ENCODE data around the gene FIG4.
"Not testable (repeated sequence)": the region's sequence is repeated elsewhere in the genome, so short reads cannot be mapped to it uniquely, and the experiment has no call there.

FIG4 gene

DNA sequence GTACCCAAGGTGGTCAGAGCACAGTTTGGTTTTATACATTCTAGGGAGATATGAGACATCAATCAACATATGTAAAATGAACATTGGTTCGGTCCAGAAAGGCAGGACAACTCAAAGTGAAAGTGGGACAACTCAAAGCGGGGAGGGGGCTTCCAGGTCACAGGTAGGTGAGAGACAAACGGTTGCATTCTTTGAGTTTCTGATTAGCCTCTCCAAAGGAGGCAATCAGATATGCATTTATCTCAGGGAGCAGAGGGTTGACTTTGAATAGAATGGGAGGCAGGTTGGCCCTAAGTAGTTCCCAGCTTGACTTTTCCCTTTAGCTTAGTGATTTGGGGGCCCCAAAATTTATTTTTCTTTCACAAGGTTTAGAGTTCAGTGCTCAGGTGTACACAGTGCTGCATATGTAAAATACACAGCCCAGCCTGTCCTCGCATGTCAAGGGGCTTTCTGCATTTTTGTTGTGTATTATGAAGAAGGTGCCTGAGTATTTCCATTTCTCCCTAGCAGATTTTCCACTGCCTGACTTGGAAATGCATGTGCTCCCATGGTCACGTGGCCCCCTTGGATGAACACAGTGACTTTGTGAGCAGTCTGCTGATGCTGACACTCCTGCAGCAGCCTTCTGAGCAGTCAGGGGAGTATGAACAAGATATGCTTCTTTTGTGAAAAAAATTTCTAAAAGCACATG is 178.4 kb downstream of the FIG4 start:
- not testable (repeated sequence) for H3K9me3 ChIP-seq (ENCODE audit: control insufficient read depth, insufficient read depth, low read length); H3K9ac ChIP-seq (ENCODE audit: low read depth, low read length); H3K36me3 ChIP-seq (ENCODE audit: control insufficient read depth, insufficient read depth, low read length); H3K4me3 ChIP-seq (ENCODE audit: low read depth, low read length); H3K27me3 ChIP-seq (ENCODE audit: control insufficient read depth, insufficient read depth, low read length)
- H3K4me1 ChIP-seq (ENCODE audit: control insufficient read depth, insufficient read depth, low read length): peaks cover 18% of the 10 kb centered on the region
- H3K27ac ChIP-seq (ENCODE audit: low read depth, low read length): peak overlapping the region; percentile 60

DNA sequence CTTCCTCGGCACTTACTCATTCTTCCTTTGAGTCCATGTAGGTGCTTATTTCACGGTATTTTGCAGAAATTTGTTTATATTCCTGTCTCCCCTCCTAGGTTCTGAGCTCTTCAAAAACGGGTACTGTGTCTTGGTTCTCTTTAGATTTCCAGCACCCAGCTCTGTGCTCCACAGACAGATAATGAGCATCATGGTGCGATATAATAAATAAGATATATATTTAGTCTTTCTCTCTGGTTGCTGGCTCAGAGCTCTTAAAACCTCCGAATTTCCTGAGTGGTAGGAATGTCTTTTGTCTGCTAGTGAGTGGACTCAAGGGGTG is 179.0 kb downstream of the FIG4 start:
- Histone ChIP-seq H3K9ac (ENCODE audit: low read depth, low read length) (no peak overlapping the region), H3K36me3 (ENCODE audit: control insufficient read depth, insufficient read depth, low read length) (no peaks in the 10 kb centered on the region)

DNA sequence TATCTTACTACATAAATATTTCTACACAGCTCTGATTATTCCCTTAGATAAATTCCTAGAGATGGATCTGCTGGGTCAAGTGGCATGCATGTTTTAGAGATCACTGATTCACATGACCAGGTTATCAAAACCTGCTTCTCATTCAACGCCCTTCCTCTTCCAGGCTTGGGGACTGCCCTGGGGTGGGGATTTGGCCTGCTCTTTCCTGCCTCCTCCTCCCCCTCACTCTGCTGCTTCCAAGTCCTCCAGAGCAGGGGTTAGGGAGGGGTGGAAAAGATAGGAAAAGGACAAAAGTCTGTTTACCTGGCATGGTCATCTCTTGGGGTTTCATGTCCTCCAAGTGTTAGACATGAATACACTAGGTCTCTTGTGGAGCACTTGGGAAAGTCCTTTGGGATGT is 181.5 kb downstream of the FIG4 start:
- Histone ChIP-seq H3K4me1 (ENCODE audit: control insufficient read depth, insufficient read depth, low read length) (peaks cover 18% of the 10 kb centered on the region), H3K27ac (ENCODE audit: low read depth, low read length) (no peak overlapping the region), H3K36me3 (ENCODE audit: control insufficient read depth, insufficient read depth, low read length) (no peaks in the 10 kb centered on the region)

More for the DNA sequence above, 179.0 kb downstream of the FIG4 start:
- Histone ChIP-seq H3K9me3 (ENCODE audit: control insufficient read depth, insufficient read depth, low read length) (no peaks in the 10 kb centered on the region), H3K4me1 (ENCODE audit: control insufficient read depth, insufficient read depth, low read length) (peaks cover 18% of the 10 kb centered on the region), H3K27ac (ENCODE audit: low read depth, low read length) (peak overlapping the region; percentile 60), H3K27me3 (ENCODE audit: control insufficient read depth, insufficient read depth, low read length) (no peaks in the 10 kb centered on the region), H3K4me3 (ENCODE audit: low read depth, low read length) (no peak overlapping the region)

DNA sequence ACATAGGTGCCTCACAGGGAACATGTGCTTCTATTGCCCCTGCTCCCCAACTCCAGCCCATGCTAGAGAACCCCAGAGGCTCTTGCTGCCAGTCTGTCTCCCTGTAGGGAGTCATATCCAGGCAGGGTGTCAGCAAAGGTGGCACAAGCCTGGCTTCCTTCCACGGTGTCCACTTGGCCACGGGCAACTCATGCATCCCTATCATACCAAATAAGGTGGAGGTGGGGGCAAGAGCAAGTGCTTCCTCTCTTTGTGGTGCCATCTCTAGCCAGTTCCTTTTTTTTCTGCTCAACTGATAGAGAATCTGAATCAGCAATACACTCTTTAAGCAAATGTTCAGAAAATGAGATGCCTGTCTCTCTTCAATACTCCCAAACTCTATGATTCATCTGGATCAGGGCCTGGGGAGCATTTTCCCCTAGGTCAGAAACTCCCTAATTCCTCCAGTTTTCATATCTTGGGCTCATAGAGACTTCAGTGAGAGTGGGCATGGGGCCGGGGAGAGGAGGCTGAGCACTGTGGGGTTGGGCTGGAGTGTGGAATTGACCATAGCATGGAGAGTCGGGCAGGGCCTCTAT is 182.0 kb downstream of the FIG4 start:
- H3K36me3 ChIP-seq (ENCODE audit: control insufficient read depth, insufficient read depth, low read length): no peaks in the 10 kb centered on the region
- no peaks in the 10 kb centered on the region for H3K27me3 ChIP-seq (ENCODE audit: control insufficient read depth, insufficient read depth, low read length)
- no peak overlapping the region for H3K27ac ChIP-seq (ENCODE audit: low read depth, low read length)
- H3K4me3 ChIP-seq (ENCODE audit: low read depth, low read length): no peak overlapping the region
- peaks cover 18% of the 10 kb centered on the region for H3K4me1 ChIP-seq (ENCODE audit: control insufficient read depth, insufficient read depth, low read length)
- no peaks in the 10 kb centered on the region for H3K9me3 ChIP-seq (ENCODE audit: control insufficient read depth, insufficient read depth, low read length)
- H3K9ac ChIP-seq (ENCODE audit: low read depth, low read length): no peak overlapping the region

More for the DNA sequence above, 181.5 kb downstream of the FIG4 start:
- no peaks in the 10 kb centered on the region for H3K27me3 ChIP-seq (ENCODE audit: control insufficient read depth, insufficient read depth, low read length)
- H3K9me3 ChIP-seq (ENCODE audit: control insufficient read depth, insufficient read depth, low read length): no peaks in the 10 kb centered on the region
- no peak overlapping the region for H3K9ac ChIP-seq (ENCODE audit: low read depth, low read length)
- no peak overlapping the region for H3K4me3 ChIP-seq (ENCODE audit: low read depth, low read length)

DNA sequence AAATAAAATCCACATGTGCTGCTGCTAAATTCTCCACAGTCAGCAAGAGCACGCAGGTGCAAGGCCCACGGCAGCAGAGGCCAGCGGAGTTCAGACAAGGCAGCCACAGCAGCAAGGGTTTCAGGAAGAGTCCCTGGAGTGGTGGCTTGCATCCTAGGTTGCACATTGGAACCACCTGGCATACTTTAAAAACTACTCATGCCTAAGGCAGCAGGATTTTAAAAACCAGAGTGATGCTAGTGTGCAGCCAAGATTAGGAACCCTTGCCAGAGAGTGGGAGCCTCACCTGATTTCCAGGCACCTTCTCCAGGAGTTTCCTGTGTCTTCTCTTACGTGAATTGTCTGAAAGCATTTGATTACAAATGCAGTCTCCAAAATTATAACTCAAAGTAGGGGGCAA is 183.0 kb downstream of the FIG4 start:
- Histone ChIP-seq H3K4me1 (ENCODE audit: control insufficient read depth, insufficient read depth, low read length) (peaks cover 15% of the 10 kb centered on the region), H3K4me3 (ENCODE audit: low read depth, low read length) (no peak overlapping the region), H3K9ac (ENCODE audit: low read depth, low read length) (no peak overlapping the region), H3K9me3 (ENCODE audit: control insufficient read depth, insufficient read depth, low read length) (no peaks in the 10 kb centered on the region), H3K36me3 (ENCODE audit: control insufficient read depth, insufficient read depth, low read length) (no peaks in the 10 kb centered on the region), H3K27me3 (ENCODE audit: control insufficient read depth, insufficient read depth, low read length) (no peaks in the 10 kb centered on the region), H3K27ac (ENCODE audit: low read depth, low read length) (no peak overlapping the region)

DNA sequence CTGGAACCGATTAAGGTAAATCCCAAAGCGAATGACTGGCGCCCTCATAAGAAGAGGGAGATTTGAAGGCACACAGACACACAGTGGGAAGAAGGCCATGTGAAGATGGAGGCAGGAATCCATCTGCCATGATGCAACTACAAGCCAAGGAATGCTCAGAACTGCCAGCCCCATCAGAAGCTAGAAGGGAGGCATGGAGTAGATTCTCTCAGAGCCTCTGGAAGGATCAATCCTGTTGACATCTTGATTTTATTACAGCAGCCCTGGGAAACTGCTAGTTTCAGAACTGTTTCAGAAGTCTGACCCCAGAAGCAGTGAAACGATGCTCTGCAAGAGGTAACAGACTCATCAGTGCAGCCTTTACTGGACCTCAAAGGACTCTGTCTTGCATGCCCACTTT is 183.5 kb downstream of the FIG4 start:
- Histone ChIP-seq H3K4me1 (ENCODE audit: control insufficient read depth, insufficient read depth, low read length) (peaks cover 9% of the 10 kb centered on the region), H3K27me3 (ENCODE audit: control insufficient read depth, insufficient read depth, low read length) (no peaks in the 10 kb centered on the region), H3K36me3 (ENCODE audit: control insufficient read depth, insufficient read depth, low read length) (no peaks in the 10 kb centered on the region)

More for the DNA sequence above, 183.5 kb downstream of the FIG4 start:
- Histone ChIP-seq H3K27ac (ENCODE audit: low read depth, low read length) (no peak overlapping the region), H3K9ac (ENCODE audit: low read depth, low read length) (no peak overlapping the region), H3K4me3 (ENCODE audit: low read depth, low read length) (no peak overlapping the region), H3K9me3 (ENCODE audit: control insufficient read depth, insufficient read depth, low read length) (no peaks in the 10 kb centered on the region)
